ES-I3 (cell line): ENCODE results near the gene HMGB2.

ENCODE experiments used
- H3K36me3 ChIP-seq: 2 replicates; pipeline ENCODE4 v1.6.1; 2013; ENCODE audit warnings: mild to moderate bottlenecking, low read length, control low read depth, moderate library complexity; ENCODE audit not compliant: insufficient read depth
- H3K4me1 ChIP-seq: 2 replicates; pipeline ENCODE4 v1.6.1; 2013; ENCODE audit warnings: mild to moderate bottlenecking, control low read depth, low read length; ENCODE audit not compliant: insufficient read depth
- H3K9ac ChIP-seq: 2 replicates; pipeline ENCODE4 v1.6.1; 2013; ENCODE audit warnings: low read depth, mild to moderate bottlenecking, low read length, moderate library complexity
- H3K9me3 ChIP-seq: 2 replicates; pipeline ENCODE4 v1.6.1; 2013; ENCODE audit warnings: mild to moderate bottlenecking, low read length, moderate library complexity; ENCODE audit not compliant: control insufficient read depth, insufficient read depth

HMGB2 gene

GRCh38 chr4:173325007-173325736, 9.0 kb downstream of the HMGB2 start:
- H3K36me3 ChIP-seq: peaks cover 24% of the 10 kb centered on the region

GRCh38 chr4:173319696-173320095, 14.5 kb downstream of the HMGB2 start:
- no peak overlapping the region for H3K9ac ChIP-seq

More at GRCh38 chr4:173325007-173325736, 9.0 kb downstream of the HMGB2 start:
- Histone ChIP-seq H3K9me3 (no peaks in the 10 kb centered on the region), H3K9ac (no peak overlapping the region), H3K4me1 (0 out of 2 replicates have a peak, but pooled peaks cover 3% of the 10 kb centered on the region)

GRCh38 chr4:173318648-173319211, 15.4 kb downstream of the HMGB2 start:
- Histone ChIP-seq H3K9ac (no peak overlapping the region), H3K9me3 (no peaks in the 10 kb centered on the region), H3K4me1 (peaks cover 31% of the 10 kb centered on the region; the same call in 1 of the 2 replicates), H3K36me3 (peaks cover 9% of the 10 kb centered on the region; the same call in 1 of the 2 replicates)

More at GRCh38 chr4:173319696-173320095, 14.5 kb downstream of the HMGB2 start:
- Histone ChIP-seq H3K4me1 (peaks cover 31% of the 10 kb centered on the region; the same call in 1 of the 2 replicates), H3K36me3 (peaks cover 12% of the 10 kb centered on the region), H3K9me3 (no peaks in the 10 kb centered on the region)

DNA sequence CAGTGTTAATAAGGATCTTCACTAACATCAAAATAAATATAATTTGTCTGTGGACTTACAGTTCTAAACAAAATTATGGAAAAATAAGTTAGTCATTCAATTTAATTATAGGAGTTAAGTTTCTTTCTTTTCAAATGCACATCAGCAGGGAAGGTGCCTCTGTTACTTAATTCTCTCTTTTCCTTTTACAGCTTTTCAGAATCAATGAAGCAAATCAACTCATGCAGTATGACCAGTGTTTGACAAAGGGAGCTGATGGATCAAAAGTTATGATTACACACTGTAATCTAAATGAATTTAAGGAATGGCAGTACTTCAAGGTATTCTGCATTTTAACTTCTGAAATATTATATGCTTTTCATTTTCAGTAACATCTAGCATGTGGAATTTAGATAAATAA, 15.9 kb downstream of the HMGB2 start:
- H3K9ac ChIP-seq: no peak overlapping the region
- peaks cover 31% of the 10 kb centered on the region; the same call in 1 of the 2 replicates for H3K4me1 ChIP-seq
- no peaks in the 10 kb centered on the region for H3K9me3 ChIP-seq
- peaks cover 9% of the 10 kb centered on the region; the same call in 1 of the 2 replicates for H3K36me3 ChIP-seq

DNA sequence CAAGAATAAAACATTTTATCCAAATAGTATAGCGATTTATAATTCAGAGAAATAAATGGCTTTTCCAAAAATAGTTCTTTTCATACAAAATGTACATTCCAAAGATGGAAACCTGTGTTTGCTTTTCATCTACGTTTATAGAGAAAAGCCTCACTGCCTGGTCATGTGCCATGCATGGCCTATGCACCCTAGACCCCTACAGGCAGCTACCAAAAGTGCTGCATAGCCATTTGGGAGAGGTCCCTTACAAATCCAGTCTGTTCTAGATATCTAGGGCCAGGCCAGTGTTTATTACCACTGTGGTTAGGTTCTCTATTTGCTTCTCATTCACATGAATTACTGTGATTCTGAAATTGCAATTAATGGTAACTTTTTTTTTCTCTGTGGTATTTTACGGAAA, 17.2 kb downstream of the HMGB2 start:
- Histone ChIP-seq H3K4me1 (peaks cover 31% of the 10 kb centered on the region; the same call in 1 of the 2 replicates), H3K9ac (no peak overlapping the region), H3K36me3 (peaks cover 6% of the 10 kb centered on the region; the same call in 1 of the 2 replicates), H3K9me3 (no peaks in the 10 kb centered on the region)

- Histone ChIP-seq H3K36me3 (peaks cover 6% of the 10 kb centered on the region; the same call in 1 of the 2 replicates), H3K9ac (no peak overlapping the region), H3K9me3 (no peaks in the 10 kb centered on the region), H3K4me1 (peaks cover 31% of the 10 kb centered on the region; the same call in 1 of the 2 replicates)
These were observed 18.1 kb downstream of the HMGB2 start for GRCh38 chr4:173316060-173316459.

DNA sequence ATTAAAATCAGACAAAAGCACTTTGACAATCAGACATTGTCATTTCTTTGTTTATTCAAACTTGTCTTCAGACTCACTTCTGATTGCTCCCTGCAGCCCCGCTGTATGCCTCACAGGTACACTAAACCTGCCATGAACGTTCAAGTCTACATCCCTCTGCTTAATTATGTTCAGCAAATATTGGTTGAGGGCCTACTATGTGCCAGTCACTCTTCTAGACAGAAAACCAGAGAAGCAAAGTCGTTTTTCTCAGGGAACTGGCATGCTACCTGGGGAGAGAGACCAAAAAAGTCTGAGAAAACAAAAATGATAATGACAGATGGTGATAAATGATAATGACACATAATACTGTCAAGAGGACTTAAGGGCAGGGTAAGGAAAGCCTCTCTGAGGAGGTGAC, 19.4 kb downstream of the HMGB2 start:
- H3K36me3 ChIP-seq: 0 out of 2 replicates have a peak, but pooled peaks cover 3% of the 10 kb centered on the region
- H3K9ac ChIP-seq: no peak overlapping the region
- H3K9me3 ChIP-seq: no peaks in the 10 kb centered on the region
- H3K4me1 ChIP-seq: peaks cover 29% of the 10 kb centered on the region; the same call in 1 of the 2 replicates

DNA sequence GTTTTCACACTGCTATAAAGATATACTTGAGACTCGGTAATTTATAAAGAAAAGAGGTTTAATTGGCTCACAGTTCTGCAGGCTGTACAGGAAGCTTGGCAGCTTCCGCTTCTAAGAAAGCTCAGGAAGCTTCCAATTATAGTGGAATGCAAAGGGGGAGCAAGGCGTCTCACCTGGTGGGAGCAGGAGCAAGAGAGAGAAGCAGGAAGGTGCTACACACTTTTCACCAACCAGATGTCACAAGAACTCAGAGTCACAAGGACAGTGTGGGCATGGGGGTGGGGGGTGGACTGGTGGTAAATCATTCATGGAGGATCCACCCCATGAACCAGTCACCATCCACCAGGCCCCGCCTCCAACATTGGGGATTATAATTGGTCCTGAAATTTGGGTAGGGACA, 22.8 kb downstream of the HMGB2 start:
- no peak overlapping the region for H3K9ac ChIP-seq
- H3K4me1 ChIP-seq: no peaks in the 10 kb centered on the region
- H3K9me3 ChIP-seq: no peaks in the 10 kb centered on the region
- 0 out of 2 replicates have a peak, but pooled peaks cover 3% of the 10 kb centered on the region for H3K36me3 ChIP-seq

GRCh38 chr4:173307778-173308177, 26.4 kb downstream of the HMGB2 start:
- no peak overlapping the region for H3K9ac ChIP-seq
- H3K36me3 ChIP-seq: peaks cover 4% of the 10 kb centered on the region; the same call in 1 of the 2 replicates
- H3K9me3 ChIP-seq: no peaks in the 10 kb centered on the region
- no peaks in the 10 kb centered on the region for H3K4me1 ChIP-seq

GRCh38 chr4:173301518-173302201, 32.5 kb downstream of the HMGB2 start:
- Histone ChIP-seq H3K36me3 (peaks cover 4% of the 10 kb centered on the region; the same call in 1 of the 2 replicates), H3K9me3 (no peaks in the 10 kb centered on the region), H3K4me1 (no peaks in the 10 kb centered on the region), H3K9ac (no peak overlapping the region)

- Histone ChIP-seq H3K4me1 (no peaks in the 10 kb centered on the region), H3K36me3 (no peaks in the 10 kb centered on the region), H3K9ac (no peak overlapping the region), H3K9me3 (no peaks in the 10 kb centered on the region)
These were observed 39.7 kb downstream of the HMGB2 start for GRCh38 chr4:173294444-173294843.

- no peaks in the 10 kb centered on the region for H3K36me3 ChIP-seq
- H3K9ac ChIP-seq: no peak overlapping the region
- H3K4me1 ChIP-seq: no peaks in the 10 kb centered on the region
- H3K9me3 ChIP-seq: no peaks in the 10 kb centered on the region
These were observed 40.5 kb downstream of the HMGB2 start for GRCh38 chr4:173293663-173294062.

DNA sequence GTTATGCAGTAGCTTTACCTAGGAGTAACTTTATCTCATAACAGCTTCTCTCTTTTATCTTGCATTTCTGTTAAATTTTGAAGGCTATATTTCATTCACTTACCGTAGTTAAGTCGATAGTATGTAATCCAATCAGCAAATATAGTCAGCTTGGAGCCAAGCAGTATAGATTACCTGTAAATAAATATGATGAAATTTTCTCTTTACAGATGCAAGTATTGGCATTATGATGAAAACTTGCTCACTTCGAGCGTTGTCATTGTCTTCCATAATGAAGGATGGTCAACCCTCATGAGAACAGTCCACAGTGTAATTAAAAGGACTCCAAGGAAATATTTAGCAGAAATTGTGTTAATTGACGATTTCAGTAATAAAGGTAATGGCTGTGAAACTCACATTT, 42.3 kb downstream of the HMGB2 start:
- no peaks in the 10 kb centered on the region for H3K36me3 ChIP-seq
- 0 out of 2 replicates have a peak, but pooled peaks cover 4% of the 10 kb centered on the region for H3K9me3 ChIP-seq
- H3K9ac ChIP-seq: no peak overlapping the region
- H3K4me1 ChIP-seq: no peaks in the 10 kb centered on the region

DNA sequence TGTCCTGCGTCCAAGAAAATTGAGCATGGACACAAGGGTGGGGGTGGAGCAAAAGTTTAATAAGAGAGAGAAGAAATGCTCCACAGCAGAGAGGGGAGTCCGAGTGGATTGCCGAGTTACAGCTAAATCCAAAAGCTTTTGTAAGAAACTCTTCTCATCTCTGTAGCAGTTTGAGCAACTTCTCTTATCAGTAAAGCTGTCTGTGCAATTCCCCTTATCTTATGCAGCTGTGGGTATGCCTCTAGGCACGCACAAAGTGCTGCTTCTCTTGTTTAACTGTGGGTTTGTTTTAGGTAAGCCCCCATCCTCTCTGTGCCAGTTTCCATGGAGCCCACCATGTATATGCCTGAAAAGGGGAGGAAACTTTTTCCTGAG, 44.8 kb downstream of the HMGB2 start:
- no peak overlapping the region for H3K9ac ChIP-seq
- H3K36me3 ChIP-seq: no peaks in the 10 kb centered on the region

More for the DNA sequence above, 44.8 kb downstream of the HMGB2 start:
- H3K9me3 ChIP-seq: peaks cover 16% of the 10 kb centered on the region
- H3K4me1 ChIP-seq: no peaks in the 10 kb centered on the region
